Breast epithelium (tissue), 3 donors: ENCODE results near the gene SRGN.

Source experiments
- CTCF ChIP-seq, 3 donors: fragments of 450-650 bp; IDR thresholded peaks; one replicate each; pipeline ENCODE4 v1.5.1; 2016 to 2017; ENCODE audit warnings: antibody characterized with exemption in 3 of 3, mild to moderate bottlenecking in 3 of 3, moderate library complexity in 3 of 3
- POLR2AphosphoS5 ChIP-seq, 3 donors: sonication (generic); formaldehyde crosslinking; IDR thresholded peaks; one replicate each; pipeline ENCODE4 v1.6.1; 2017; ENCODE audit warnings: antibody characterized with exemption in 3 of 3

GRCh38 chr10:69057951-69058297, 30.0 kb upstream of the SRGN start:
- TF ChIP-seq CTCF (IDR thresholded peaks at IDR 0.05): no peak
- no peak for TF ChIP-seq POLR2AphosphoS5 (IDR thresholded peaks at IDR 0.05)
